Femur (tissue), 1 donor: ENCODE results near the gene OLIG2.

Experiments
- DNase-seq: peaks from one replicate; pipeline ENCODE4 v3.0.0-alpha.2; 2017

Gene OLIG2

DNA sequence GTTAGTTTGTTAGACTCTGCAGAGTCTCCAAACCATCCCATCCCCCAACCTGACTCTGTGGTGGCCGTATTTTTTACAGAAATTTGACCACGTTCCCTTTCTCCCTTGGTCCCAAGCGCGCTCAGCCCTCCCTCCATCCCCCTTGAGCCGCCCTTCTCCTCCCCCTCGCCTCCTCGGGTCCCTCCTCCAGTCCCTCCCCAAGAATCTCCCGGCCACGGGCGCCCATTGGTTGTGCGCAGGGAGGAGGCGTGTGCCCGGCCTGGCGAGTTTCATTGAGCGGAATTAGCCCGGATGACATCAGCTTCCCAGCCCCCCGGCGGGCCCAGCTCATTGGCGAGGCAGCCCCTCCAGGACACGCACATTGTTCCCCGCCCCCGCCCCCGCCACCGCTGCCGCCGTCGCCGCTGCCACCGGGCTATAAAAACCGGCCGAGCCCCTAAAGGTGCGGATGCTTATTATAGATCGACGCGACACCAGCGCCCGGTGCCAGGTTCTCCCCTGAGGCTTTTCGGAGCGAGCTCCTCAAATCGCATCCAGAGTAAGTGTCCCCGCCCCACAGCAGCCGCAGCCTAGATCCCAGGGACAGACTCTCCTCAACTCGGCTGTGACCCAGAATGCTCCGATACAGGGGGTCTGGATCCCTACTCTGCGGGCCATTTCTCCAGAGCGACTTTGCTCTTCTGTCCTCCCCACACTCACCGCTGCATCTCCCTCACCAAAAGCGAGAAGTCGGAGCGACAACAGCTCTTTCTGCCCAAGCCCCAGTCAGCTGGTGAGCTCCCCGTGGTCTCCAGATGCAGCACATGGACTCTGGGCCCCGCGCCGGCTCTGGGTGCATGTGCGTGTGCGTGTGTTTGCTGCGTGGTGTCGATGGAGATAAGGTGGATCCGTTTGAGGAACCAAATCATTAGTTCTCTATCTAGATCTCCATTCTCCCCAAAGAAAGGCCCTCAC, at the start of gene OLIG2:
TSS of gene OLIG2 (plus strand) at position 447 of the 954 bp plus-strand sequence. CDS start 928 bp downstream, outside the sequence.
- no peak for DNase-seq

DNA sequence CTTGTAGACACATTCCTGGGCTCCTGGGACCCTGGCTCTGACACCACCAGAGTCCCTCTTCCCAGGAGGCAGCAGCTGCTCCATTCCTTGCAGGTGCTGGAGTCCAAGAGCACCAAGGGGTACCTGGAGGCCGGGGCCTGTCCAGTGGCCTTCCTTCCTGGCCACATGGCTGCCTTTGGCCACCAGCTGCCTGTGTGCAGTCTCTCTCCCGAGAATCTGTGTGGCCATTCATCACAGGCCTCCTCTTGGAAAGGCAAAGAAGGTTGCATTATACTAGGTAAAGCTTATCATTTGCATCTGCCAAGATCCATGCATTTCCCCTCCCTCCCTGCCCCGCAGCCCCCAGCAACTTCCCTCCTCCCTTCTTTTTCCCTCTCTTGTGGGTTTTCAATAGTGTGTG, 48.9 kb upstream of the OLIG2 start:
- no peak for DNase-seq

DNA sequence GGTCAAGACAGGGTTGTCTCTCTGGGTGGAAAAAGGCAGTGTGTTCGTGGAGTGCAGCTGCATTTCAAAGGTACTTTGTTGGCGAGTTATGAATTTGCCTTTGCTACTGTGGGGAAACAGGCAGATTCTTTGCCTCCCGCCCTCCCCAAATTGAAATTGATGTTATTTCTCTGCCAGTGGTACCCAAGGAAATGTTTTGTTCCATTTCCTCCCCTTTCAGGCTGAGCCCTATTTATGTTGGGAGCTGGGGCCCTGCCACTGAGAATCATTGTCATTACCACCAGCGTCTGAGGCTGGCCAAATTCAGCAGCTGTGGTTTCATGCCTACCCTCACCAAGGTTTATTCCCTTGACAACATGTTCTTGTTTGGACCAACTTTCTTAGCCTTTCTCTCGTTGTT, 48.5 kb upstream of the OLIG2 start:
- no peak for DNase-seq

DNA sequence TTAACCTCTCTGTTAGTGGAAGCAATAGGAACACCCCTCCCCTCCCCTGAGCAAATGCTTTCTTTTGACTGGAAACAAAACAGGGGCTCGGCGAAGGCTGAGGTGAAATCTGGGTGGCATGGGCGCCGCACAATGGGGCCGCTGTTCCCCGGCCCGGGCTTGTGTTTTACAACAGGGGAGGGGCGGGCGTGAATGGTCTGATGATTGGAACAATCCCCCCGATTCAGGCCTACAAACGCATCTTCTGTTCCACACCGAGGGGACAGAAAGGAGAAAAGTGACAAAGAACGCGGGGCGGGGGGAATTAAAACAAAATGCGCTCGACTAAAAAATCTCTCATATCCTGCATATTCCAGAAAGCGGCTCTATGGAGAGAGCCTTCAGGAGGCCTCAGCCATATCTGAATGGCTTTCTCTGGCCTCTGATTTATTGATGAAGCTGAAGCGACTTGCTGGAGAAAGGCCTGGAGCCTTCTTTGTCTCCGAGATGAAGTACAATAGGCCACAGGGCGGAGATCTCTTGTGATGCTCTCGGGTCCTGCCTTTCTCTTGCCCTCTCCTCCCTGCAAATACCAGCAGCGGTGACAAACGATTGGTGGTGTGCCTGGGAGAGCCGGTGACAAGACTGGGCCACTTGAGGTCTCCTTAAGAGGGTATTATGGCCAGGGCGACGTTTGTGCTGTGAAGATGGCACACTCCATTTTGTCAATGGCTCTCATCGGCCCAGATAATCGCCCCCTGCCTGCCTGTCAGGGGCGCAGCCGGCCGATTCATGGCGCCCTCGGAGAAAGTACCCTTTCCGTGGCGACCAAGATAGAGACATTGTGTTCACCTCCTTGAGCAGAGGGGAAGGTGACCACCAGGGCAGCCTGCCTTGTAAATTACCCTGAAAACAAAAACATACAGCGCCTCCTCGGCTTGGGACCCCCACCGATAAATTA, 47.1 kb upstream of the OLIG2 start:
- DNase-seq, result no peak

DNA sequence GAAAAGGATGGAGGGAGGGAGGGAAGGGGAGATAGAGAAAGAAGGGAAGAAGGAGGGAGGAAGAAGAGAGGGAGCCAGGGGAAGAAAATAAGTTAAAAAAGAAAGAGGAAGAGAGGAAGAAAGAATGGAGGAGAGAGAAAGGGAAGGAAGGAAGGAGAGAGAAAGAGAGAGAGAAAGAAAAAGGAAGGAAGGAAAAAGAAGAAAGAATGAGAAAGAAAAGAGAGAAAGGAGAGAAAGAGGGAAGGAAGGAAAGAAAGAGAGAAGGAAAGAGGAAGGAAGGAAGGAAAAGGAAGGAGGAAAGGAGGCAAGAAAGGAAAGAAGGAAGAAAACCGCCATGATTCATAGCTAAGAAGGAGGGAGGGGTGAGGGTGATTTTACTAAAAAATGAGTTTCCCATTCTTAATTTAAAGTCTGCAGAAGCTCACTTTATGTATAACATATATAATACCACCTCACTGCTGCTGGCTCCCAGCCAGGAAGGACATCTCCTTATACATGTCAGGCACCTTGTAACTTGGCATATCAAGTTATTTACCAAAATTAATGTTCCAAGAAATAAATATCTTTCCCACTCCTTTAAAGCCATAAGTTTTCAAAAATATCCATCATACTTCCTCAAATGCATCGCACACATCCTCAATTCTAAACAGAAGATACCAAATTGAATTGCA, 46.0 kb upstream of the OLIG2 start:
- DNase-seq, result no peak

GRCh38 chr21:32981096-32981495, 44.6 kb upstream of the OLIG2 start:
- no peak for DNase-seq

- no peak for DNase-seq
Observed at GRCh38 chr21:32990666-32991065, 35.1 kb upstream of the OLIG2 start.

GRCh38 chr21:32991361-32991760, 34.4 kb upstream of the OLIG2 start:
- no peak for DNase-seq

- no peak for DNase-seq
Observed at GRCh38 chr21:32993894-32994293, 31.8 kb upstream of the OLIG2 start.

- DNase-seq, result no peak
Observed at GRCh38 chr21:32994305-32994704, 31.4 kb upstream of the OLIG2 start.

DNA sequence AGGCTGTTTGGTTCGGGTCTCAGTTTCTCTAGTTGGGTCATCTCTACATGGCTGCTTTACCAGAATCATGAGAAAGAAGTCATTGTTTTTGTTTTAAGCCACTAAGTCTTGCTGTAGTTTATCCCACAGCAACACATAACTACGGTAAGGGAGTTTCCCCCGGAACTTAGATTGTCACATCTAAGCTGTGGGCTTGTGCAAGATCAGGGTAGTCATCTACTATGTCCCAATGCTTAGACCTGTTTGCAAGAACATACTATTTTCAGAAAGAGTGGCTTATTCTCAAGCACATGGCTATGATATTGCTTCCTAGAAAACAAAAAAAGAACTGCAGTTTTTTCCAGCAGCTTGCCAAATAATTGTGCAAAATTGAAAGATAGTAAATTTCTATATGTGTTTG, 18.0 kb upstream of the OLIG2 start:
- DNase-seq, result no peak

DNA sequence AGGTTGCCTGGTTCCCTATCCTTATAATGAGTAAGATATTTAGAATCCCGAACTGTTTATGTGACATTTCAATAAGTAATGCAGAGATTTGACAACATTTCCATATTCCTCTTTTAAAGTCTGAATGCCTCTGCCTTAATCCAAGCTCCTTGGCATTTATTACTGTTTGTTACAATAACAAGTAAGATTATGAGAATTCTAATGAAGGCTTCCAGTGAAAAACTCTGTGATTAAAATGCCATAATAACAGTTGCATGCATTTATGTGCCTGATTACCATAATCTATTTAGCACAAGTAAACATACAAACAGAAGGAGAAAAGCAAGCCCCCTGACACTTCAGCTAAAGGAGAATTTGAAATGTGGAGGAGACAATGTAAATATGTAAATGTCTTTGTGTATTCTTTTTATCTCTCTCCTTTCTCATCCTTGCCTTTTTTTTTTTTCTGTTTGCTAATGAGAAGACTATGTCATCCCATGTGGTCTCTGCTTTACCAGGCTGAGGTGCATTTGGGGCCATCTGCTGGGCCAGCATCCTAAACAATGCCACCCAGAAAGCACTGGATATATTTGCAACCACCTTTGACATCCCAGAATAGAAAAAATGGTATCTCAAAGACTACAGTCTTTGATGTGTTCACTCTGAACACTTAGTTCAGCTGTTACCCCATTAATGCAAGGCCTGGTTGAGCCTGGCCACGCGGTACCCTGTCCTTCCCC, 17.2 kb upstream of the OLIG2 start:
- DNase-seq, result no peak

DNA sequence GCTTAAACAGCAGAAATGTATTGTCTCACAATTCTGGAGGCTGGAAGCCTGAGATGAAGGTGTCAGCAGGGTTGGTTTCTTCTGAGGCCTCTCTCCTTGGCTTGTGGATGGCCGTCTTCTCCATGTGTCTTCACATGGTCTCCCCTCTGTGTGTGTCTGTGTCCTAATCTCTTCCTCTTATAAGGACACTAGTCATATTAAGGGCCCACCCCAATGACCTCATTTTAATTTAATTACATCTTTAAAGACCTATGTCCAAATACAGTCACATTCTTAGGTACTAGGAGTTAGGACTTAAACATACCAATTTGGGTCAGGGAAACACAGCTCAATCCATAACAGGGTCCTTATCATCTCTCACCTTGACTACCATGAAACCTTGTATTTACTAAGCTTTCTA, 14.8 kb upstream of the OLIG2 start:
- DNase-seq, result no peak

- DNase-seq, result no peak
Observed at GRCh38 chr21:33011462-33011861, 14.3 kb upstream of the OLIG2 start.

DNA sequence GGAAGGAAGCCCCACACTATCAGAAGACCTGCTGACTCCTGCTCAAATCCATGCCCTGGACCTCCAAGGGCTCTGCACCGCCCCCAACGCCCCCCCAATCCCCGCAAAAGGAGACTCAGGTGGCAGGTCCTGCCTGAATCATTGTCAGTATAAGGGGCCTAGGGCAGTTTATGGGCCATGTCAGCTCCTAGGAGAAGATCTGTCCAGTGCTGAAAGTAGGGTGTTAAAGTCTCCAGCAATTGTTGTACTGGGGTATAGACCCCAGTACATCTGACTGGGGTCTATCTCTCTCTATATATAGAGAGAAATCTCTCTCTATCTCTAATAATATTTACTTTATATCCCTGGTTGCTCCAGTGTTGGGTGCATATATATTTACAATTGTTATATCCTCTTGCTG, 12.1 kb upstream of the OLIG2 start:
- no peak for DNase-seq

DNA sequence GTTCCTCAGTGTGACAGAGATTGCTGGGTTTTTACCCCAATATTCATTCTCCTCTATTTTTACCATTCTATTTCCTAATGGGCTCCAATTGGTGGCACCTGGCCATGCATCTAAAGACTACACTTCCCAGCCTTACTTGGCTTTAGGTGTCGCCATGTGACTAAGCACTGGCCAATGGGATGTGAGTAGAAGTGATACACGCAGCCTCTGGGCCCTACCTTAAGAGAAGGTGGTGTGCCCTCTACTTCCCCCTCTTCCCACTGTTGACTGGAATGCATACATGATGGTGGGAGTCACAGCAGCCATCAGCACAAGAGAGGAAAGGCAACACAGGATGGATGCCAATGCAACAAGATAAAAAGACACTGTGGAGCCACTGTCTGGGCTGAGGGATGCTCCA, 11.4 kb upstream of the OLIG2 start:
- DNase-seq, result no peak

GRCh38 chr21:33015096-33015495, 10.6 kb upstream of the OLIG2 start:
- no peak for DNase-seq

GRCh38 chr21:33015756-33016155, 10.0 kb upstream of the OLIG2 start:
- DNase-seq, result no peak

GRCh38 chr21:33018707-33019465, 6.8 kb upstream of the OLIG2 start:
- DNase-seq, result no peak

DNA sequence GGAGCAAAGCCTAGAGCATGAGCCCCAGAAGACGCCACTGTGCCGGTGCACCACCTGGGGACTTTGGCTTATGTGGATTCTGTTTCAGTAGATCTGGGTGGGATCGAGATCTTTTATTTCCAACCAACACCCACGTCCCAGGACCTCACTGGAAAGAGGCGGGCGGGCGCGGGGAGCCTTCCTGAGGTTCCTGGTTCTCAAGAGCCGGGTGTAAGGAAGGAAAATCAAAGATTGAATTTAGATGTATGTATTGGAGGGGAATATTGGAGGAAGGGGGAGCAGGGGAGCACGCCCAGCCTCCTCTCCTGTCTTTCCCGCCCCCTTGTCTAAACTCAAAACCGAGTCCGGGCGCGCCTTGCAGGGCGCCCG, 6.2 kb upstream of the OLIG2 start:
- DNase-seq, result no peak

DNA sequence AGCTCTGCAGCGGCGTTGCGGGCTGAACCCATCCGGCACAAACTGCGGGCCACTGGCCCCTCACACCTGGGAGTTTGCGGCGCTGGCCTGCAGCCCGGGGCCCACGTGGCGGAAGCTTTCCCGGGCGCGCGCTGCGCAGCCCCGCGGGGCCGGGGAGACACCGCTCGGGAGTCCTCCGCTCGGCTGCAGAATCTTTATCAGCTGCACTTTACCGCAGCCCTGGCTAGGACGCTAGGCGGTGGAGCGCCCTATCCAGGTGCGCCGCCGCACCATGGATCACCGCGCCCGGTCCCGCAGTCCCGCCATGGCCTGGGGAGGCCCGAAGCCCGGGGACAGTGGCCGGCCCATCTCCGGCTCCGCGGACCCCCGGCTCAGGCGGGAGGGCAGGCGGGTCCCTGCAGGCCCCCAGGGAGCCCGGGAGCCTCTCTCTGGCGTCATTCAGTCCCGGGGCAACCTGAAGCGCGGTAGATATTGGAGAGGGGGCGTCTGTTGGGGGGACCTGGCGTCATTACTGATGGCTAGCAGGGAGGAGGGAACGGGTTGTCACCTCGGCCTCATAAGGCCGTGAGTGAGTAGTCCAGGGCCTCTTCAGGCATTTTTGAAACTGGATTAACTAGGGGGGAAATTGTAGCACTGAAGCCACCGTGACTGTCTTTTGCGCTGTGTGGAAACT, 5.7 kb upstream of the OLIG2 start:
- no peak for DNase-seq
